IPS DF 4.7 (cell line): ENCODE measurements around the gene USH1C.

Experiments used
- DNase-seq: peaks from one replicate; pipeline ENCODE4 v3.0.0-alpha.2; 2013; ENCODE audit warnings: low spot score; ENCODE audit errors: extremely low read depth

The USH1C gene

DNA sequence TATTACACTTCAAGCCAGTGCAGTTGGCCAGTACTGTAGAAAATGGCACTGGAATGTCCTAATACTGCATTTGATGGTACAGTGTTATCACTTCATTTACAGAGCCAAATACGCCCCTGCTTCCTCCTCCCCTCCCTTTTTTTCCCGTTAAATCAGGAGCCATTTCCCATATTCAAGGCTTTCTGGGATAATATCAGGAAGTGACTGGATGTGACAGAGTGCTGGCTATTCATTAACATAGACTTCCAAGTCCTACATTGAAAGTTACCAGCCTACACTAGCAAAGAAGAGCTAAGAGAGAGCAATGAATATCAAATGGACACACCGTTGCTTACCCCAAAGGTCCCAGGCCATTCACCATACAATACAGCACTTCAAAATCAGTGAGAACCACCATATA is 35.4 kb downstream of the USH1C start:
- DNase-seq: no peak

DNA sequence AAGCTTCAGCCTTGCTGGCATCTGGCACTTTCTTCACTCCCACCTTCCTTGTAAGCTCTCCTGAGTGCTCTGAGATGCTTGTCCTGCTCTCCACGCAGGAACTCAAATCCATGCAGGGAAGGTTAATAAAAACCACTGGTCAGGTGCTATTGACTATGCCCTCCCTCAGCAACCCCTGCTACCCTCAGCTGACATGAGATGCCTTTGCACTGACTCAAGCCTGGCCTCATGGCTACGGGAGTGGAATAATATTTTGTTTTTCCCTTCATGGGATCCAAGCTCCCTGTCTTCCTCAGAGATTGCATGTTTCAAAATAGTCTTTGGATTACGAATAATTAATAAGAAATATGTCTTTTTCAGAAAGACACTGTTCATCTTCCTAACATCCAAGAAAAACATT is 35.9 kb downstream of the USH1C start:
- DNase-seq: no peak

DNA sequence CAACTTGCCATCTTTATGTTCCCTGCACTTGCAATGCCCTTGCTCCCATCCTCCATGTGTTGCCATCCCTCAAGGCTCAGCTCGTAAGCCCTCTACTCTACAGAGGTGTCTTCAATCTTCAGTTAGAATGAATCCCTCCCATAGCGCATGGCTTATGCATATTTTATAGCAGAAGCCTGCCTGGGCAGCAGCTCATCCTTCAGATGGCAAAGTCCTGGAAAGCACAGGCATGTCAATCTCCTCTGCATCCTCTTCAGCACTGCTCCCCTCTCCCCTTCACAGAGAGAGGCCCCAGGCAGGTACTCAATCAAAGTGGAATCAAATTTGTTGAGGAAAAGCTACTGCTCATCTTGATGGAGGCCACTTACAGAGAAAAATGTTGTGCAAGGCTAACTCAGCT is 36.4 kb downstream of the USH1C start:
- no peak for DNase-seq

DNA sequence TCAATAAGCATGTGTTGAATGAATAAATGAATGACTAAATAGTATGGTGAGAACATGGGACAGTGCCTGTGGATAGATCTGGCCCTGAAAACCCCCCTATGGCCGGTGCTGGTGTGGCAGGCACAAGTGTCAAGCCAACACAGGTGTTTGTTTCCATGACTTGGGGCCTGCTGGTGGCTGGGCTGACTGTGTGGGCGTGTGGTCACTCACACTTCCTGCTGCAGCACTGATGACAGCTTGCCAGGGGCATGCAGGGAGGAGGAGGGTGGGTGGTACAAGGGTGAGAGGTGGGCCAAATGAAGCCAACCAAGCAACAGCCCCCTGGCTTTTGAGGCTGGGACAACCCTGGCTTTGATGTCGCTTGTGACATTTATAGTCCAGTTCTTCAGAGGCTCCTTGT is 37.3 kb downstream of the USH1C start:
- DNase-seq: no peak

DNA sequence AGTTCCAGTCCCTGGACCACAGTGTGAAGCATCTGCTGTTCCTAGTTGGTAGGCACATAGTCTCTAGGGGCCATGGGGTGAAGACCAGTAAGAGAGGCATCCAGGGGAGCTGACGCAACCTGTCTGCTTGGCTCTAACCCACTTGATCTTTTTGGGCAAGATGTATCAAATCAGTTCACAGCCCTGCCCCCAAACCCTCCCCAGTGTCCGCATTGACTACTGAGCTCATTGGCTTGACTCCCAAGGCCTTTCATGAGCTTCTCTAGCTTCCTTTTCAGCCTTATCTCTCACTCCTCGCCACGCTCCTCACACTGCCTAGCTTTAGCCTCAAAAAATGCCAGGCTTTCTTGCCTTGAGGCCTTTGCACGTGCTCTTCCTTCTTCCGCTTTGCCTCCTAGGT is 37.9 kb downstream of the USH1C start:
- DNase-seq: no peak

DNA sequence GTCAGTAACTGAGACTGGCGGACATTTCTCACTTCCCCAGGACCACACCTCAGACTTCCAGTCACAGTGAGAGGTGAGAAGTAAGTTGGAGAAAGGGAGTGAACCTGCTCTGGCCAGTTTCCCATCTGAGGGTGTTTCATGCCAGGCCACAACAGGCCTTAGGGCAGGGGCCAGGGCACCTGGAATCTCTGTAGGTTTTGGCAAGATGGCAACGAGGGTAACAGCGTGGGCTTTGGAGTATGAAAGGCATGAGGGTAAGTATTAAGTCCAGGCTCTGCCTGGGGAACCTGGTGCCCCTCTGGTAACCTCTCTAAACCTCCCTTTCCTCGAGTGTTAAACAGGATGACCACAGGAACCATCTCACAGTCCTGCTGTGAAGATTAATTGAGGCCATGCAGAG is 39.1 kb downstream of the USH1C start:
- no peak for DNase-seq

DNA sequence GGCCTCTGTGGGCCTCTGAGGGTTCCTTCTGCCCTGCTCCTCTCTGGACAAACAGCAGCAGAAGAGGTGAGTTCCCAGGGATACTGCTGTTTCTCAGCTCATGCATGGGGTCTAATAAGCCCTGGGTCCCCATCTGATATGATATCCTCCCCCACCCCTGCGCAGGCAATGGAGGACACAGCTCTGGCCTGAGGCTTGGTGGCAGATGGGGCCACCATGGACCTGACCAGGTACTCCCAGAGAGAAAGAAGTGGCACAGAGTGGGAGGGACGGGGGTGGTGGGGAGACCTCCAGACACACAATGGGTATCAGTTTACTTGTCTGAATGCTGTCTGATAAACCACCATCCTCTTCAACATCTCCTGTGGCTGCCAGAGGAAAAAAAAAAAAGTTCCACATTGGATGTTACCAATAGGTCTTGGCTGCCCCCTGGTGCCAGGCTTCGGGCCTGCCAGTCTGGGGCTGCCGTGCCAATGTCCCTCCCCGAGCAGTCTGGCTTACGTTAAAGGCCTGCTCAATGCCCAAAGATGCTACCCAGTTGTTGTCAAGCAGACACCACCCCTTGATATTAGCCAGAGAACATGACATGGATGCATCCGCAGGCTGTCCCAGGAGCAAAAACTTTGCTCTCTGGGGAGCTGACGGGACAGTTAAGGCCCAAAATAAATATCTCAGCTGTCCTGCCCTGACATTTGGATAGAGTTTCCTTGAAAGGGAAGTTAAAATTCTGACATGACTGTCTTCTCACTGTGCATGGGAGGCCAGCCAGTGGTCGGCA is 39.7 kb downstream of the USH1C start:
- no peak for DNase-seq

DNA sequence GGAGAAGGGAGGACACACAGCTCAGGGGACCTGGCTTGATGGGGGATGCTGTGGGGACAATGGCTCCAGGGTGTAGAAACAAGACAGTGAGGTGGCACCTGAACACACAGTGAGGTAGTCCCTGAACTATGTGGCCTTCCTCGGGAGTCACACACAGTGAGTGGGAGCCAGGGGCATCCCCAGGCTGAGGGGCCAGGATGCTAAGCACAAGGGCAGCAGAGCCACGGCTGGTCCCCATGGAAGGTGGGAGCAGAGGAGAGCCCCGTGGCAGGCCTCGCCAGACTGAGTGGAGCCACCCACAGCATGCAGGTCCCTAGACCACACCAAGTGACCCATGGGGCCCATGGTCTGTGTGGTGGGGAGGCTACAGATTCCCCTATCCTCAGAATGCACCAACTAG is 41.6 kb downstream of the USH1C start:
- DNase-seq: no peak

DNA sequence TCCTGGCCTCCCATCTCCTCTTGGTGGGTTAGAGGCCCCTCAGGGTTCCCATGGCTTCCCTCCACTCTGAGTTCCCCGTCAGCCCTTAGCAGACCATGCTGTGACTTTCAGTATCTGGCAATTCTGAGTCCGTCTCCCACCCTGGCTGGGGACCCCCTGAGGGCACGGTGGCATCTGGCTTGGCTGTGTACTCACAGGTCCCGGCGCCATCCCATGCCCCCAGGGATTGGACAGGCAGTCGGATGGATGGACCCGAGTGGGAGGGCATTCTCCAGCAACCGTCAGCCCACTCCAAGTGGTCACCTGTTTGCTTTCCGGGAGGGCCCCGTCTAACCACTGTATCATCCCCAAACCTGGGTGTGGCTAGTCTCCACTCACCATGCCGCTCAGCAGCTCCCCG is 43.5 kb downstream of the USH1C start:
- no peak for DNase-seq

DNA sequence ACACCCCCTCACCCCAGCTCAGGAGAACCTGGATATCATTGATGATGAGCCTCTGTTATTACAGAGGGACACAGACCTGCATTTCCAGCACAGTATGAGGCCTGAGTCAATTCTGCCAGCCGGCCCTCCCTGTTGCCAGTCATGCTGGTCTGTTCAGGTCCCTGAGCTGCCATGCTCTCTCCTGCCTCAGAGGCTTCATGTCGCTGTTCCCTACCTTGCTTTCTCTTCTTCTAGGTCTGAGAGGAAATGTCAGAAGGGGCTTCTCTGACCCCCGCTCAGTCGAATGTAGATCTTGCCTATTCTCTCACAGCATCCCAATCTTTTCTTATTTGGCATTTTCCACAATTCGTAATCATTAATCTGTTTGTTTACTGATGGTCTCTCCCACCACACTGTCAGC is 45.7 kb downstream of the USH1C start:
- no peak for DNase-seq

DNA sequence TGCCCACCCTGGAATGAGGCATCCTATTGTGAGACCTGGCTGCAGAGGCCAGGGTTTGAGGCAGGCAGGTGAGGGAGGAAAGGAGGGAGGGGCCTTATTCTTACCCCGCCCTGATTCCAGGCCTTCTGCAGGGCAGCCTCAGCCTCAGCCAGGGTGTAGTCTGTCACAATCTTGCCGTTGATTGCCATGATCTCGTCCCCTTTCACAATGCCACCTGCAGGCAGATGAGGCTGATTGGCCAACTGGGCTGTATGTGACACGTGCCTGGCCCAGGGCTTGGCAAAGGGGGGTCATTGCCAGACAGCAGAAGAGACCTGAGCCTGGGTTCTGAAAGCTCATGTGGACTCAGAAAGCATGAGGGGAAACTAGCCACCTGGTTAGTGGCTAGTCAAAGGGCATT is 46.2 kb downstream of the USH1C start:
- DNase-seq: no peak

DNA sequence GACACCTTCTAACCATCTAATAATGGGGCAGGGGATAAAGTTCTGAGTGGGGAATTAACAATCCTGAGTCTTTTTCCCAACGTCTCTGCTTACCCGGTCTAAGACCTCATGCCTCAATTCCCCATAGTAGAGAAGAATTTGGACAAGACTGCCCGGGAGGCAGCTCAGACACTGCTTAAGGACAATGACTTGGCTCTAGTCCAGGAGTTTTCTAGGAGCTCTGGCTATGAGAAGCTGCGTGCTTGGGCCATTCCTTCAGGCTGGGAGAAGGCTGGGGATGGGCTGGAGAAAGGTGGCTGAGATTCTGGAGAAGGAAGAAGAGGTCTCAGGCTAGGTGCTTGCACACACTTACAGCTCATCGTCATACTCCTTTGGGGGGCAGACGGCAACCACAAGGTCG is 47.8 kb downstream of the USH1C start:
- no peak for DNase-seq

DNA sequence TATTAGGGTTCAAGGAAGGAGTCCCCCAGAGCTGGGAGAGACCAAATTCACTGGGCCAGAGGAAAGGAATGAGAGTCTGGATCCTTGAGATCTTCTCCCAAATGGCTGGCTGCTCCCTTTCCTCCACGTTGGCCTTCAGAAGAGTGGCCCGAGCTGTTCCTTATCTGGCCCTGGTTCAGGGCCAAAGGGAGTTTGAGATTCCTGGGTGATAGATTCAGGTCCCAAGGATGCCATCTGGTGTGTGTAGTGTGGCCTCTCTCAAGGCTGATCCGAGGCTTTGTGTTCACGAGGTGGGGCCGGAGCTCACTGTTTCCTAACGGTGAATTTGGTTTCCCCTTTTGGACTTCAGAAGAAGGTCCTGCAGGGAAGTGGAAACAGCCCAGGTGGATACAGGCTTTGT is 50.2 kb downstream of the USH1C start:
- DNase-seq: no peak

DNA sequence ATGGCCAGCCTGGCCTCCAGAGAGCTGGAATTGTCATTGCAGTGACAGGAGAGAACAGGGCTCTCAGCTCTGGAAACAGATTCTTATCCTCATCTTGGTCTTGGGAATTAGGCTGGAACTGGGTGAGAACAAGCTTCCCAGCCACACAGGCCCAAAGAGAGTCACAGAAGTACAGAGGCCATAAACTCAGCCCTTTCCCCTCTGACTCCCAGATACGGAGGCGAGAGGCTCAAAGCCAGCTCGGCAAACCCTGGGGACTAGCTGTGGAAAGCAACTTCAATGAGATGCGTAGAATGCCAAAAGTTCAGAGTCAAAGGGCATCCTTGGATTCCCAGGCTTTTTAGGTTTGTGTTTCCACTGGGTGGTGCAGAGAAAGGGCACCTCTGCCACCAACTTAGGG is 53.3 kb downstream of the USH1C start:
- DNase-seq: no peak

DNA sequence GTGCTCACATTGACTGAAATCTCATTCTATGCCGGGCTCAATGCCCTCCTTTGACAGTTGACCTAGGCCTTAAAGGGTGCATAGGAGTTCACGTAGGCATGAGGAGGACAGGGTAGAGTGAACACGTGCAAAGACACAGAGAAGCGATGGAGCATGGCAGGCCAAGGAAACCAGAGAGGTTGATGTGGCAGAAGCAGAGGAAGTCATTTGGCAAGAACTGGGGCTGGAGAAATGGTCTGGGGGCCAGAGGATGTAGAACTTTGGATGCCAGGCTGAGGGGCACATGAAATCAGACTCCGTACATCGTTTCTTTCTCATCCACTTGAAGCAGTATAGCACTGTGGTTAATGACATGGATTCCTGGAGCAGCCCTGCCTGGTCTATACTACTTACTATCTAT is 54.0 kb downstream of the USH1C start:
- no peak for DNase-seq

DNA sequence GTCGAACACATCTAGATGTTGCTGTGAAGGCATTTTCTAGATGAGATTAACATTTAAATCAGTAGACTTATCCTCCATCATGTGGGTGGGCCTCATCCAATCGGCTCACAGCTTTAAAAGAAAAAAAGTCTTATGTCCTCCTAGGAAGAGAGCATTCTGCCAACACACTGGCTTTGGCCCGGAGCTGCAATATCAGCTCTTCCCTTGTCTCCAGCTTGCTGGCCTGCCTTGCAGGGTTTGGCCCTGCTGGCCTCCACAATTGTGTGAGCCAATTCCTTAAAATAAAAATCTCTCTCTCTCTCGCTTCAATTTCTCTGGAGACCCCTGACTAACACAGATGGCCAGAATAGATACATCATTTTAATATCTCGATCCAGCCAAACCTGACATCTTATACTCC is 54.5 kb downstream of the USH1C start:
- no peak for DNase-seq

DNA sequence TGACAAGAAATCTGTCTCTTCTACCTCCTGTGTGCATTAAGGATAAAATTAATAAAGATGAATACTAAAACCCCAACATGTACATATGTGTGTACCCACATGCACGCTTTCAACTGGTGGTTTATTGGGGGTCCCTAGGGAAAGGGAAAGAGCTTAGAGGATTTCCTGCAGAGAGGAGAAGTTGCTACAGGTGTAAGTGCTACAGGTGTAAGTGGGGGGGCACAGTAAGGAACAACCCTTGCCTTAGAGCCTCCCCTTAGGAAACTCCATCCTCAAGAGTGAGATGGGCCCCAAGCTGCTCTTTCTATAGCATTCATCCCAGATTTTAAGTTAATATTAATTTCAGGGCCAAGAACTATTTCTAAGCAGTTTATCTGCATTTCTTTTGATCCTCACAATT is 55.7 kb downstream of the USH1C start:
- DNase-seq: no peak

DNA sequence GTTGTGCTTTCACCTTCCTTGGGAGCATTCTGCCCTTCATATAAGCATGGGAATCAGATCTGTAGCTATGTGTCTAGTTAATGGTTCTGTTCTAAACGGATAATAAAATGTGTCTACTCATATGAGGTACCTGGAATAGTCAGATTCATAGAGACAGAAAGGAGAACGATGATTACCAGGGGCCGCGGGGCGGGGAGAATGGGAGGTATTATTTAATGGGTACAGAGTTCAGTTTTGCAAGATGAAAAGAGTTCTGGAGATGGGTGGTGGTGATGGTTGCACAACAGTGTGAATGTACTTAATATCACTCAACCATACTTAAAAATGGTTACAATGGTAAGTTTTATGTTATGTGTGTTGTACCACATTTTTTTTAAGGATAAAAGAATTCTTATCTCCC is 57.6 kb downstream of the USH1C start:
- no peak for DNase-seq

DNA sequence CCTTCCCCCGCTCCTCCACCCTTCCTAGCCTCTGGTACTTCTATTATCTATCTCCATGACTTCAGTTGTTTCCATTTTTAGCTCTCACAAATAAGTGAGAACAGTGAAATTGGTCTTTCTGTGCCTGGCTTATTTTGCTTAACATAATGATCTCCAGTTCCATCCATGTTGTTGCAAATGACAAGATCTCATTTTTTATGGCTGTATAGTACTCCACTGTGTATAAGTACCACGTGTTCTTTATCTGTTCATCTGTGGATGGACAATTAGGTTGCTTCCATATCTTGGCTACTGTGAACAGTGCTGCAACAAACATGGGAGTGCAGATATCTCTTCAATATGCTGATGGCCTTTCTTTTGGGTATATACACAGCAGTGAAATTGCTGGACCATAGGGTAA is 60.7 kb downstream of the USH1C start:
- DNase-seq: no peak

DNA sequence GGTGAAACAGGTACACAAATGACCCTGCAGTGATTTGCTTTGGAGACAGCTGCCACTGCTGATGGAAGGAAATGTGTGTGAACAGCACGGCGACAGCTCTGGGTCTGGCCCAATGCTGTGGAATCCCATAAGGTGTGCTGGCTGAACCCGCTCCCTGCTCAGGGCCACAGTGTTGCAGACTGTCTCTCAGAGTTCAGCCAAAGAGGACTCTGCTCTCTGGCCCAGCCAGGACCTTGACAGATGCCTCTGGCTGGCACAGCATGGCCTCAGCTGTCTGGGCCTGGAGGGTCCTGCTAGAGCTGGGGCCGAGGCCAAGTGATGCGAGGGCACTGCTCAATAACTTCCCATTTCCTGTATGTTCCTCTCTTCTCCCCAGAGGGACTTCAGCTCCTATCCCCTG is 62.3 kb downstream of the USH1C start:
- no peak for DNase-seq

DNA sequence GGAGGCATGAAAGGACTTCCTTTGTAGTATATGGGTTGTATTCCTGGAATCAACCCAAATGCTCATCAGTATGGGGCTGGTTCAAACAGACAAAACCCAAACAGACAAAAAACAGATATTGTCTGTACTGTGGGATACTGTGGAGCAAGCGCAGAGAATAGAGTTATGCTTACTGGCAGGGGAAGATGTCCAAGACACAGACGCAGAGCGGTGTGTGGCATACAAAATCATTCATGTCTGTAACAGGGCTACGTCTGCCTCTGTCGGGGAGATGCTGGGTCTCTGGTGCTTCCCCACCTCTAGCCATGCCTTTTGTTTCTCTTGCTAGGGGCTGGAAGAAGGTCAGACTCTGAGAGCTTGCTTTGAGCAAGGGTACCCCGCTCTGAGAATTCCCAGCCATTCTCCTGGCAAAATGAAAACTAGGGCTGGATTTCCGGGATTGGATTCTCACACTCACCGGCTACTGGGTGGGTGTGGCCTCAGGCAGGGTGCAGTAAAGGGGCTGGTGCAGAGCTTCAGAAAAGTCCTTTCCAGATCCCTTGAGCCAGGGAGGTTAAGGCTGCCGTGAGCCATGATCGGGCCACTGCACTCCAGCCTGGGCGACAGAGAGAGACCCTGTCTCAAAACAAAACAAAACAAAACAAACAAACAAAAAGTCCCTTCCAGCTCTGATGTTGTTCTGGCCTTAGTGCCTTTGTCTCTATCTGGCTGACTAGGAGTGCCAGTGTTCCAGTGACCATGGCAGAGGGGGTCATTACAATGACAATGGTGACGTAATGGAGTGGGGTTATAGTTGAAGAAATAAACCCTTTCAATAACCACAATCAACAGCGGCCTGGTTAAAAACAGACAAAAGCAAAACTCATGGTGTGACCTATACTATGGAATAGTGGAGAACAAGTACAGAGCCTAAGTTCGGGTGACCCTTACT is 64.7 kb downstream of the USH1C start:
- DNase-seq: no peak

DNA sequence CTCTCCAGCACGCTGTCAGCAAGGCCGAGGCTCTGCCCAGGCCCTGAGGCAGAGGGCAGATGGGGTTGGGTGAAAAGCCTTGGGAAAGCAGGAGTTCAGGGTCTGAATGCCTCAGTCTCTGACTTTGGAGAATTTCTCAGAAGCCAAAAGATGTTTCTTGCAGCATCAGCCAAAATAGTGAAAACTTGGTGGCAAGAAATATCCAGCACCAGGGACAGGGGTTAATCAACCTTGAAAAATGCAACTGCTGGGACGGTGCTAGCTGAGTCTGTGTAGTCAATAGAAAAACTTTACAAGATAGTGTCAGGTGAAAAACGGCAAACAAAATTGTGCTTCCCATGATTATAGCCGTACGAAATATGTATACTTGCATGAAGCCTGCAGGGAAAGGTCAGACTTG is 66.1 kb downstream of the USH1C start:
- no peak for DNase-seq

DNA sequence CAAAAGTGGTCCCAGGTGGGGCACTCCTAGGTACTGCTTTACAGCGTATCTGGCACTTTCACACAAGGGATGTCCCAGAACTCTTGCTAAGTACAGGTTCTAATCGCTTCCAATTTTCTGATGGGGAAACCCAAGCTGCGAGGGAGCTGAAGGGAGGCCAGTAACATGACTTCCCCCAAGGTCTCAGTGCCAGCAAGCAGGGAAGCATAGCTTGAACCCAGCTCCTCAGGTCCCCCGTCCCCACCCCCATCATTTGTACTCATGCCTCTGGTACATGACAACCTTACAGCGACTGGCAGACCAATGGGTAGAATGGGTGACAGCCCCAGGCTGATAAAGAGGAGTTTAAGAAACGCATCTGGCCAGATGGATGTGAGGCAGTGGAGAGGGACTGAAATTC is 66.9 kb downstream of the USH1C start:
- no peak for DNase-seq
